Right forelimb (tissue), 1 donor: ENCODE results near the gene ATP6V1G2.
A peak's percentile ranks its signal among the peaks of the same experiment; 100 is the strongest.

Experiments
- DNase-seq: peaks from one replicate; pipeline ENCODE4 v3.0.0-alpha.2; 2018

The ATP6V1G2 gene

DNA sequence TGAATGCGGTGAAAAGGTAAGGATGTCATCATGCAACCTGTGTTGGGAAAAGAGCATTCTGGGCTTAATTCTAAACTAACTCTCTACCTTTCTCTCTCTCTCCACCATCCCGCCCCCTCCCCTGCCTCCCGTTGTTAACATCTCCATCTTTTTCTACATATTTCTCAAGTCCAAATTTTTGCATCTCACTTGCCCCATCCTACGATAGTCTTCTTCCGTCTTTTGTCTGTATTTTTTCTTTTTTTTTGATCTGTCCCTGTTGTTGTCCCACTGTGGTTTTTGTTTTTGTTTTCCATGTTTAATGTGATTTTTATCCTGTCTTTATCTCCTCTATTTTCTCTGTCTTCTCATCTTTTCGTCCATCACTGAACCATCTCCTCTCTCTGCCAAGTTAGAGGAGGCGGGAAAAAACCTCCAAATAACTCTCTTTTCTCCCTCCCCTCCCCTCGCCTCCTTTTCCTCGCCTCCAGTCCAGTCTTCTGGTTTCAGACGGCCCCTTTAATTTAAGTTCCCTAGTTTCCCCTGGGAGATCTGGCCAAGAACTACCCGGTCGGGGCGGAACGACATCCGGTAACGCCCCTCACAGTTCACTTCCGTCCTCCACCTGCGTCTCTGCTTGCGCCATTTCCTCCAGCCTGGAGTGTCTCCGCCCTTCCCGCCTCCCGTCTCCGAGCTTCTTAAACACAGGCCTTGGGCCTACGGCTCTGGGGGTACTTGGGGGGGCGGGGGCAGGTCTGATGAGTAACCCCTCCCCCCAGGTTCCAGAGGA, 734 bp upstream of the ATP6V1G2 start, which contains the start of gene NFKBIL1:
TSS of gene NFKBIL1 (plus strand) at position 651 of the 769 bp plus-strand sequence. CDS start at position 738, 87 bp downstream.
- peak; percentile 96 for DNase-seq

DNA sequence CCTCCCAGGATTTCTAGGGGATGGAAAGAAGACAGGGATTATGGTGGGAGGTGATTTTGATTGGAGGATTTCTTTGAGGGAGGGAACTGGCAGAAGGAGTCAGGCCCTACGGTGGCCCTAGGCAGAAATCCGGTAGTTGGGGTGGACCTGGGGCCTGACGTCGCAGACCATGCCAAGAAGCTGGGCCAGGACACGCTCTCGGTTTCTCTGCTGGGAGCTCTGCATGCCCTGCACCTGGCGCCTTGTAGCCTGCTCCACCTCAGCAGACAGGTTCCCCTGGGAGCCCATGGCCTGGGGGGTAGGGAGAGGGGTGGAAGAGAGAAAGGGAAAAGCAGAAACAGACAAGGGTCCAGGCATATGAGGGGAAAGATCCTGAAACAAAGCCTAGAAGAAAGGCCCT, 1.1 kb downstream of the ATP6V1G2 start:
- DNase-seq, result no peak

DNA sequence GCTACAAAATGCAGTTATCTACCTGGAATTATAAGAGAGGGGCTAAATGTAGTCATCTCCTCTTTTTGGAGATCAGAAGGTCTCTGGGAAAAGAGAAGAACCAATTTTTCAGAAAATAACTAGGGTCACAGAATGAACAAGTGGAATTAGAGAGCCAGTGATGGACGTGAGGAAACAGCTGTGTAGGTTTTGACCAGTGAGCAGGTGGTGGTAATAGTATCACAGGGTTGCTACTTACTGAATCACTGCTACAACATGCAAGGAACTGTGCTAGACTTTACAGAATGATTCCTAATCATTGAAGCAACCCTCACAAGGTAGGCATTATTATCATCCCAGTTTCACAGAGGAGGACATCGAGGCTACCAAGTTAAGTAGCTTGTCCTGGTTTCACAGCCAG, 1.7 kb downstream of the ATP6V1G2 start:
- DNase-seq, result no peak

DNA sequence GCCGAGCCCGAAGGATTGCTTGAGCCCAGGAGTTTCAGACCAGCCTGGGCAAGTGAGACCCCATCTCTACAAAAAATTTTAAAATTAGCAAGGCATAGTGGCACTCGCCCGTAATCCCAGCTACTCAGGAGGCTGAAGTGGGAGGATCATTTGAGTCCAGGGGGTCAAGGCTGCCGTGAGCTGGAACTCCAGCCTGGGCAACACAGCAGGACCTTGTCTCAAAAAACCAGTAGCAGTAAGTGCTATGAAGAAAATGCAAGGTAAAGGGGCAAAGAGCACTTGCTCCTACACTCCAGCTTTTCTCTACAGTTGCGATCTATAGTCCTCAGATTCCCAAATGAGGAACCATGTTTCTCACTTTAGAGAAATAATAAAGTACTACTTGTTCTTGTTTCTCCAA, 2.8 kb downstream of the ATP6V1G2 start:
- no peak for DNase-seq

DNA sequence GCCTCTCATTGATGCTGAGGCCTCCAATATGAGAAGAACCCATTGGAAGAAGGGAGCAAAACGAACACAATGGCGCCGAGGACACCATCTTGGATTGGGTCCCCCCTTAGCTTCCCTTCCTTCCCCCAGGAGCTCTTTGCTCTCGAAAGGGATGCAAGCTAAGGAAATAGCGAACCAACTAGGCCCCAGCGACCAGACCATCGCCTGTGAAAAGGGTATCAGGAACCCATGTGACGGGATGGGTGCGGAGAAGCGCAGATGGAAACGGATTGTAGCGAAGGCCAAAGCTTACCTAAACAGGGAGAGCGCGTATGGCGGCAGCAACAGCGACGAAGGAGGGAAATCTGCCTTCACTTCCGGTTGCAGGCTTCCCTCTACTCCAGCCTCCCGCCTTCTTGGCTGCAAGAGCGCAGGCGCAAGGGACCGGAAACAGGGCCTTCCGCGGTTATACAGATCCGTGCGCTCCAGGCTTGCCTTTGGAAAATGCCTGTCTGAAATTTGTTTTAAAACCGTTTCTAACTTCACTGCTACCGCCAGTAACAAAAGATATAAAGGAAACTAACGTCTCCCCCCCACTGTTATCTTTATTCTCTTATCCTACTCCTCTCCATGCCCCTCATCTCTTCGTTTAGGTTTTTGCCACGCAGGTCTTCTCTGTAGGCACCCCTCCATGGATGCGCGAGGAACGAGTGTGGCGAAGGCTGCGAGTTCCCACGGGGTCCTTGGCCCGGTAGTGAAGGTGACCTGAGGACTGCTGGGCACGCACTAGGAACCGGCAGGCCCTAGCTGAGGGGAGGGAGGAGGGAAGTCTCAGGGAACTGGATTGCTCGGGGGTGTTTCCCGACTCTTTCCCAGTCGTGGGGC, 4.5 kb downstream of the ATP6V1G2 start, which contains the start of gene DDX39B:
TSS of gene DDX39B (minus strand) at position 346 of the 864 bp plus-strand sequence. CDS start 1,471 bp downstream, outside the sequence.
- peak; percentile 96 for DNase-seq

DNA sequence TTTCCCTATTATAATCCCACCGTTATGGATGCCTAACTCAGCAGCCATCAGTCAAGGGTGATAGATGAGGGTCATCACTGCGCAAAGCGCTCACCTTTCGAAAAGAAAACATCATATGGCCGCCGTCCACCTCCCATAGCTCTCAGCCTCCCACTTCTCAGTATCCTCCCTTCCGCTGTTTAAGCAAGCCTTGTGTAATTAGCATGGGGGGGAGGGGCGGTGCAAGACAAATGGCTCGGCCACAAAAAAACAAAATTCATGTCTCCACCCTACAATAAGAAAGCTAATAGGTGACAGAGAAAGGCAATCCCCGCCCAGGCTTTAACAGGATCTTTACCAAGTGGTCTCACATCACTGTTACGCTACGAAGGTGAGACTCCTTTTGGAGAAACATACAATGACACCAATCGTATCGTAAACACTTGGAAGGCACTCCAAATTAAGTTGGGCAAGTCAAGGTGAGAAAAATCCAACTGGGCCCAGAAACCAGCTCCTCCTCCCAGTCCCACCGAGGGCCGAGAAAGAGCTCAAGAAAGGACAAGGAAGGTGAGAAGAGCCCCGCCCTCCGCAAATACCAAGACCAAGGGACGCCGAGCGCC, 5.2 kb downstream of the ATP6V1G2 start:
- DNase-seq, result no peak

DNA sequence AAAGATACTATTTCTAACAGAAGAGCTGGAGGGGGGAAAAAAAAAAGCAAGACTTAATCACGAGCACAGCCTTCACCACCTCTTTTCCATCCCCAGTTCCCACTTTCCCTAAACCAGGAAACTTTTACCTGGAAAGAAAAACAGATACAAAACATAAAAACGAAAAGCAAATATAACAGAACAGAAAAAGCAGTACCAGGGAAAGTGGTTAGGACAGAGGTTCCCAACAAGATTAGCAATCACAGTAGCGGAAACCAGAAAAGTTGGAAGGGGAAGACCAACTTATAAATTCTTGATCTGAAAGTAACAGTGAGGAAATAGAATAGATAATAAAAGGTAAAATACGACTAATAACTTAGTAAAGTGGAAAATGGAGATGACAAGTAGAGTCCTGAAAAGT, 5.8 kb downstream of the ATP6V1G2 start:
- no peak for DNase-seq

DNA sequence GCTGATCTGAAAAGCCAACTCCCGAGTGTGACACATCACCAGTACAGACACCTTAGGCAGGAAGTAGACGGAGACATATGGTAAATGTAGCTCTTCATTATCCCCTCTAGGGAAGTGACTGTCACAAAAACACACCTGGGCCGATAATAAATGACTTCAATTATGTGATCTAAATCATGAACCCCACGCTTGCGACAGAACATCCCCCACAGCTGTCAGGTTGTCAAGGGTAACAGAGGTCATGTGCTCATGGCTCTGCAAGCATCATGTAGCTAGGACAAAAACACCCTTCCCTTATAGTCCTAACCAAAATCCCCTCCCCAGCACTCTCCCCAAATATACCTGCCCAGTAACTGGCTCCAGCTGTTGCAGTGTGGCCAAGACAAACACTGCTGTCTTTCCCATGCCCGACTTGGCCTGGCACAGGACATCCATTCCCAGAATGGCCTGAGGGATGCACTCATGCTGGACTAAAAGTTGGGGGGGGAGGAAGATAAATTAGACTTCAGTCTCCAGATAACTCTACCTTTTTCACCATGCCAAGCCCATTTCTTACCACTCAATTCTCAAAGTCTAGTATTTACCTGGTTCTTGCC, 7.5 kb downstream of the ATP6V1G2 start:
- DNase-seq, result no peak

DNA sequence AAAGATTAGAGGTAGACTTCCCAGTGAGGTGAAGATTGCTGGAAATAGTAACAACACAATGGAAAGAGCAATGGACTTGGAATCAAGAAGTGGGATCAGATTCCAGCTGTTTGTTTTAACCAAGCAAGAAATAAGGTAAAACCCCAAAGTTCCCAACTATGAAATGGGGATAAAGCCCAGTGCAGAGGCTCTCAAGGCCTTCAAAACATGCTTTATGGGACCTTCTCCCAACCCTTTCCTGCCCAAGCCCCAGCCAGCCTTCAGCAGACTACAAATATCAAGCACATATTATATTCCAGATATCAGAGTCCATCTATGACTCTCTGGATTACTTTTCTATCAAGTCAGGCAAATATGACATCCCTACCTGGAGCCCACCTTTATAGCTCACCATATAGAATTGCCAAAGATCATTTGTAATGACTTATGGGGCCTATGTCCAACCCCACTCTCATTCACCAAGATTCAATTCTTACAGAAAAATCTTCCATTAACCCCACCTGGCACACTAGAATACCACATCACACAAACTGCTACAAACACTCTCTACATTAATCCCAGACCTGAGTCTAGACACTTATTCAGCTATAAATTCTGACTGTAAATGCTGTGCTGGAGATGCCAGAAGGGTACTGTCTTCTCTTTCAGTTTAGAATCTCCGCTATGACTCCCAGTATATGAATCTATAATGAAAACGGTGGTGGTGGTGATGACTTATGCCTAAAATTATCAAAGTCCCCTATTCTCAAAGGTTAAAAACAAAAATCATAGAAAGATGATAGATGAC, 10.7 kb downstream of the ATP6V1G2 start:
- DNase-seq, result no peak

DNA sequence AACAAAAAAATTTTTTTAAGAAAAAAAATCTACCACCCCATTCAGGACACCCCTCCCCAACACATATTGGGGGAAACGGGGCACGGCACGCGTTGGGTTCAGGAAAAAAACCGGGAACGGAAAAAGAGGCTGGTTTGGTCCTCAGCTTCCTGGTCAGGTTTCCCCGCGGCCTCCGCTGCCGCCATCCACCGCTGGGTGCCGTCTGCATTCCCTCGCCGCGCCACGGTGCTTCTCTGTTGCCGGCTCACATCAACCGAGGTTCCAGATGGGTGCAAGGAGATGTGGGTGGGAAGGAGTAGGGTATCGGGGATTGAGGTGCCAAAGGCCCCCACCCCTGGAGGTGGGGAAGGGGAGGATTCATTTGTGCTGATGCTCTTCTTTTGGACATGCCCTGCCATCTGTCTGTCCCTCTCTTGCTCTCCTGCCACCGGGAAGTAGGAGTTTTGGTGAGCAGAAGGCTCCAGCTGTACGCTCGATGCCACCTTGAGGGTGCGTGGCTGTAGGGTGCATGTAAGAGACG, 11.8 kb downstream of the ATP6V1G2 start:
- no peak for DNase-seq

DNA sequence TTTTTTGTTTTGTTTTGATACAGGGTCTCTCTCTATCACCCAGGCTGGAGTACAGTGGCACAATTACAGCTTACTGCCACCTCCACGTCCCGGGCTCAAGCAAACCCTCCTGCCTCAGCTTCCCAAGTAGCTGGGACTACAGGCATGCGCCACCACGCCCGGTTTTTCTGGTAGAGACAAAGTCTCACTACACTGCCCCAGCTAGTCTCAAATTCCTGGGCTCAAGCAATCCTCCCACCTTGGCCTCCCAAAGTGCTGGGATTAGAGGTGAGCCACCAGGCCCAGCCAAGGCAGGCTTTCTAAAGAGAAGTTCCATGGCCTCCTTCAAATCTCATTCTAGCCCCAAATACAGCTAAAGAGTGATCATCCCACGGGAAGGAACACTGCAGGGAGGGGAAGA, 12.4 kb downstream of the ATP6V1G2 start:
- DNase-seq, result no peak

DNA sequence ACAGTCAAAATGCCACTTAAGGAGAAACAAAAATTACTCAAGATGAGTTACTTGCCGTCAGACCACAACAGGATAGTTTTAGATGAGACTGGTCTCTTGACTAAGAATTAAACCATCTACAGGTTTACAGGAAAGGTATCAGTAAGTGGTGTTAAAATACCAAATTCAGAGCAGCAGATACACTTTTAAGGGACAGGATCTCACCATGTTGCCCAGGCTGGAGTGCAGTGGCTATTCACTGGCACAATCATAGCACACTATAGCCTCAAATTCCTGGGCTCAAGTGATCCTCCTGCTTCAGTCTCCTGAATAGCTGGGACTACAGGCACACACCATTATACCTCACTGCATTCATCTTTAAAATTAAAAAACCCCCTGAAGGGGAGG, 13.0 kb downstream of the ATP6V1G2 start:
- DNase-seq, result no peak

DNA sequence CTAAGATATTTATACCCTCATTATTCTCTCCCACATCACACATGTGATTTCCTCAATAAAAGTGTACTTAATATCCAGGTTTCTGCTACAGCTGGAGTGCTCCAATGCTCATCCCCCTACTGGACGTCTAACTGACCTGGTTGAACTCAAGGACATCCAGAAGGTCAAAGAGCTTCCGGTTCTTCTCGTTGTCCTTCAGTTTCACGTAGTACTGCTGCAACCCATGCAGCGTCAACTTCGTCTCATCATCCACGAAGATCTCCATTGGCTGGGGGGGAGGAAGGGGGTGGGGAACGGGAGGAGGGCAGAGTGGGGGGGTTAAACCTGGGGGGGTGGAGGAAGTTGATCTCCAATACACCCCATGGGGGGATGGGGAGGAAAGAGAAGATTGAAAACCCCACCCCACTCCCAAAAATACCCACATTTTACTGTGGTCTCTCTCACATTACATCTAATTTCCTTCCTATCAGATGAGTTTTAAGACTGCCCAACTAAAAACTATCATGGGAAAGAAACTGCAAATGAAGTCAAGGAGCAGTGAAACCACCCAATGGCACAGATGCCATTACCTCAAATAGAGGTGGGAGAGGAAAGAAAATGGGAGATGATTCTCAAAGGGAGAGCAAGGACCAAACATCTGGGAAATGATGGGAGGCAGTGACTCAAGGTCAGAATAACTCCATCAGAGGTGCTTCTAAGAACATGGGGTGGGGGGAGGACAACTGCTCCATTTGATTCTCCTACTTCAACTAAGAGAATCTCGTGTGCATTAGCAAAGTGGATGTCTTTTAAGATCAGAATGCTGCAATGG, 13.6 kb downstream of the ATP6V1G2 start:
- DNase-seq, result no peak

DNA sequence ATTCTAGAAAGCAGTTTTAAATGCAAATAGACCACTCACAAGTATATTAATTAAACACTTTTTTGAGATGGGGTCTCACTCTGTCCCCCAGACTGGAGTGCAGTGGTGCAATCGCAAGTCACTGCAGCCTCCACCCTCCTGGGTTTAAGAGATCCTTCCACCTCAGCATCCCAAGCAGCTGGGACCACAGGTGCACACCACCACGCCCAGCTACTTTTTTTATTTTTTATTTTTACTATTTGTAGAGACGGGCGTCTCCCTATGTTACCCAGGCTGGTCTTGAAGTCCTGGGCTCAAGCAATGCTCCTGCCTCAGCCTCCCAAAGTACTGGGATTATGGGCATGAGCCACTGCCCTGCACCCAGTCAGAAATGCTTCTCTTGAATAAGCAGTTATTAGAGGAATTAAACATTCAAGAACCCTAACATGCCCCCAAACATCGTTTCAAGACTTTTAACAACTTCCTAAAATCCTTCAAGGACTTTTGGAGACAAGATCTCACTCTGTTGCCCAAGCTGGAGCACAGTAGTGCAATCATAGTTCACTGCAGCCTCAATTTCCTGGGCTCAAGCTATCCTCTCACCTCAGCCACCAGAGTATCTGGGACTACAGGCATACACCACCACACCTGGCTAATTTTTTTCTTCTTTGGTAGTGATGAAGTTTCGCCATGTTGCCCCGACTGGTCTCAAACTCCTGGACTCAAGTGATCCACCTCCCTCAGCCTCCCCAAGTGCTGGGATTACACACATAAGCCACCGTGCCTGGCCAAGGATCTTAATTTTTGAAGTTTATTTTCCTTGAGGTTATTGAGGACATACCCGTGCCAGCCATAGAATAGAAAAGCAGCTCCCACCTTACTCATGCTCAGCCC, 14.4 kb downstream of the ATP6V1G2 start:
- no peak for DNase-seq

DNA sequence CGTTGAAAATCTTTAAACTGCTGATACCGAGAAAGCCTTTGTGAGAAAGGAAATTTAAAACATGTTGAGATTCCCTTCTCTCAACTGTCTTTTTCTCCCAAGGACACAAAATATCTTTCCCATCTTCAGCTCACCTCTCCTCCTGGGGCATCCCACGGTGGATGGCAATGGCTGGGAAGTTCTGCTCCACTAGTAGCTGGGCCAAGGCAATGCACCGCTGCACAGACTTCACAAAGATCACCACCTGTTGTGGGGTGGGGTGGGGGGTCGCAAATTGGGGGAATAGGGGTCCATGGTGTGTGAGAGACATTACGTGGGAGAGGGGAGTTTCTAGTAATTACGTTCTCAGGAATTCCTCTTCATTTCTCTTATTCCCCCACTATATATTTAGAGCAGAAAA, 15.2 kb downstream of the ATP6V1G2 start:
- no peak for DNase-seq

DNA sequence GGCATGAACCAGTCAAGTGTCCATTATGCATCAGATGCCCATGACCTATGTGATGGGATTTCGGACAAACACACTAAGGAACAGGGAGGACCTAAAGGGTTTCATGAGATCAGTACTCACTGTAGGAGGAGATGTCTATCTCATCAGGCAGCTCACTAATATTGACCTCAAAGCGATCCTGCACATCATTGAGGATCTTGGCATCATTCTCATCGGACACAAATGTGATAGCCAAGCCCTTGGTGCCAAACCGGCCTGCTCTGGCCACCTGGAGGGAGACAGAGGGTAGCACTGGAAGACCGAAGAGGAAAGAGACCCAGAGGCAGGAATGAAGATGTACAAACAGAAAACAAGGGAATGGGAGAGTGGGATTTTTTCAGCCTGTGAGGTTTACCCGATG, 15.7 kb downstream of the ATP6V1G2 start:
- DNase-seq, result no peak

DNA sequence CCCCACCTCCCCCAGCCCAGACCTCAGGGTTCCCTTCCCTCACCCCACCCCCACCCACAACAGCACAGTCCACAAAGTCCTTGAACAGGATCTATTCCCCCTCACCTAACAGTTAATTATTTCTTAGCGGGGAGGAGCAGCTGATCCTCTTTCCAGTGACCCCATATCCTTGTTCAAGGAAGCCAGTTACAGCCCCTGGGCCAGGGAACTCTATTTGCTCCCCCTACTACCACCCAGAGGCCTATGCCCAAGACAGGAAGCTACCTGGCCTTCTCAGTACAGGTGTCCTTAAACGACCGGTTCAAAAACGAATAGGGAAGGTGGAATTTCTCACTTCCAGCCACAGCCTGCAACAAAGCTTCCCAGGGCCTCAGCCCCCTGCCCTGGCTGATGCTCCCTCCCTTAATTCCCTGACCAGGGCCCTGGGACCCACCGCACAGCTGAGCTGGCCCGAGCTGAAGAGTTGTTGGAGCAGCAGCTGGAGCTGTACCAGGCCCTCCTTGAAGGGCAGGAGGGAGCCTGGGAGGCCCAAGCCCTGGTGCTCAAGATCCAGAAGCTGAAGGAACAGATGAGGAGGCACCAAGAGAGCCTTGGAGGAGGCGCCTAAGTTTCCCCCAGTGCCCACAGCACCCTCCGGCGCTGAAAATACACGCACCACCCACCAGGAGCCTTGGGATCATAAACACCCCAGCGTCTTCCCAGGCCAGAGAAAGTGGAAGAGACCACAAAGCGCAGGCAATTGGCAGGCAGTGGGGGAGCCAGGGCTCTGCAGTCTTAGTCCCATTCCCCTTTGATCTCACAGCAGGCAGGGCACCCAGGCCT, 16.9 kb downstream of the ATP6V1G2 start:
- no peak for DNase-seq

DNA sequence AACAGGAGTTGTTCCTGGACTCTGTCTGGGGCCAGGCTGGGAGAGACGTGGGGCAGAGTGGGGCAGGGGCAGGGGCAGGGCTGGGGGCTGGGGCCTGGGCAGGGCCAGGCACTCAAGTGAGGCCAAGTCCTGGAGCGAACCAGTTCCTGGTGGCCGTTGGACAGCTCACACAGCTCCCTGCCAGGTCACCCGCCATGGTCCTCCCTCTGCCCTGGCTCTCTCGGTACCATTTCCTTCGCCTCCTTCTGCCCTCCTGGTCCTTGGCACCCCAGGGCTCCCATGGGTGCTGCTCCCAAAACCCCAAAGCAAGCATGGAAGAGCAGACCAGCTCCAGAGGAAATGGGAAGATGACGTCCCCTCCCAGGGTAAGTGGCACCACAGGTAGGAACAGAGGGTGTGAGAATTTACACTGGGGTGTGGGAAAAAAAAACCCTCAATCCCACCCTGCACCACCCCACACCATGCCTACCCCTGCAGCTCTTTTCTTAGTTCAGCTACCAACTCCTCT, 17.5 kb downstream of the ATP6V1G2 start, which contains the start of gene MCCD1:
TSS of gene MCCD1 (plus strand) at position 142 of the 508 bp plus-strand sequence. CDS start at position 195, 53 bp downstream.
- DNase-seq, result no peak

DNA sequence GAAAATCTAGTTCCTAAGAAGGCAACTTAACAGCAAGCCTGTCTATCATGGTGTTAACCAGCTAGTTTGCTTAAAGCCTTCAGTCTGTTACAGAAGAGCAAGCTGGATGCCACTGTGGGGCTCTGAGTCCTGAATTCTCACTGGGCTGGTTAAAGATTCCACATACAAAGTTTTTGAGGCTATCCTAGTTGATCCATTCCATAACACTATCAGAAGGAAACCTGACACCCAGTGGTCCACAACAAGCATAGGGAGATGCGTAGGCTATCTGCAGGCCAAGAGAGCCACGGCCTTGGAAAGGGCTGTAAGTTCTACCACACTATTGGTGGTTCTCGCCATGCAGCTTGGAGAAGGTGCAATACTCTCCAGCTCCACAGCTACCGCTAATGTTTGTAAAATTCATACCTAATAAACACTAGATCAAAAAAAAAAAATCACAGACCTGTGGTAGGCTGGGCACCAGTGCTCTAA, 18.1 kb downstream of the ATP6V1G2 start:
- DNase-seq, result no peak
